Spleen (tissue), 7 donors: ENCODE measurements around the gene FITM1.

Experiments used
- CTCF ChIP-seq, 11 experiments: fragments of 200-600 bp in 7 of 11; fragments of 450-650 bp in 4 of 11; sonication (generic) in 4 of 11; IDR thresholded peaks in 8 of 11; conservative IDR thresholded peaks in 3 of 11; 1 replicate in 7 of 11; 2 replicates in 4 of 11; pipeline versions ENCODE4 v1.4.0 to v1.8.0; 2016 to 2021; ENCODE audit warnings: antibody characterized with exemption in 11 of 11, inconsistent platforms in 4 of 11, mild to moderate bottlenecking in 1 of 11
- POLR2A ChIP-seq, 3 donors: fragments of 450-650 bp; IDR thresholded peaks; one replicate each; pipeline ENCODE4 v1.5.1; 2017; ENCODE audit warnings: antibody characterized with exemption in 3 of 3, mild to moderate bottlenecking in 1 of 3
- donor health status: DM: no; HTN: no; CAD: no; lungs with moderate emphysema.
- donor health status: DM: no; HTN: no; CAD: no.
- donor health status: DM: no; HTN: no; CAD: no.

DNA sequence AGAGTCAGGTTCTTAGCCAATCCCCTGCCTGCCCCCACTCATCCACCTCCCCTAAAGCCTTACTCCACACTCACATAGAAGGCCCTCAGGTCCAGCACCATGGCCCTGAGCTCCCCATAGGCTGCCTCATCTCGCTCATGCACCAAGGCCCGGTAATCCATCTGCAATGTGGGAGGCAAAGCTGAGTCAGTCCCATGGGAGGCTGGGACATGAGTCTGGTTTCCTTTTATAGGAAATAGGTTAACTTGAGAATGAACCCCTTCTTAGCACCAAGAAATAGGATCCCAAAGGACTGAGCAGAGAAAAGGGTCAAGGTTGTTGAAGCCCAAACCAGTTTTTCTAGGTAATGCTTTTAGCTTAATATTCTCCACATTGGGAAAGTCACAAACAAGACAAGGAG is 13.1 kb downstream of the FITM1 start:
- TF ChIP-seq CTCF (IDR thresholded peaks at IDR 0.05 in 8 of 11, conservative IDR thresholded peaks at IDR 0.05 in 3 of 11): no peak
- TF ChIP-seq POLR2A (IDR thresholded peaks at IDR 0.05): no peak
